RCC 7860 (cell line): Measurements from ENCODE around the gene ACR.

Experiments used
- DNase-seq: peaks from one replicate; pipeline ENCODE4 v3.0.0-alpha.2; 2015; ENCODE audit warnings: low spot score
- FAIRE-seq: peaks from 2 replicates; lab custom pipeline; 2012; peaks lifted over from hg19 to GRCh38; lab: Jason Lieb, UNC

The ACR gene

GRCh38 chr22:50737728-50738648, at the start of gene ACR:
Gene ACR (plus strand): TSS chr22:50738204. CDS start chr22:50738236, 32 bp downstream.
- FAIRE-seq (no peak), DNase-seq (no peak)

DNA sequence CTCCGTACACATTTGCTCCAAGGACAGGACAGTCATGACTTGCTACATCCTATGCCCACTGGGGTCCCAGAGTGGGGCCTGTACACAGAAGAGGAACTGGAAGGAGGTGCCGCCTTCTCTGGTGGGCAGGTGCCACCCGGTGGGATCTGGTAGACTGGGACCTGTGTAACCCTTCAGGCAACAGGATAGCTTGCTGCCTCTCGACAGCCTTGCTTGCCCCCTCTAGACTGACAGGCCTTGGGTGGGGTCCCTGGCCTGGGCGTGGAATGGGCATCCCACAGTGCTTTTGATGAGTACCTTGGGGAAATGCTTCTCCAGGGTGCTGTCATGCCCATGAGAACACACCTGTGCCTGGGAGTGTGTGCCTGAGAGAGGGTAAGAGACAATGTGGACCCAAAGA, 49.6 kb upstream of the ACR start:
- no peak for FAIRE-seq

GRCh38 chr22:50691521-50691920, 46.5 kb upstream of the ACR start:
- peak; percentile 14 for DNase-seq

More for the DNA sequence above, 49.6 kb upstream of the ACR start:
- no peak for DNase-seq

GRCh38 chr22:50693462-50693861, 44.5 kb upstream of the ACR start:
- no peak for FAIRE-seq
- no peak for DNase-seq

More at GRCh38 chr22:50691521-50691920, 46.5 kb upstream of the ACR start:
- FAIRE-seq = peak; percentile 5

DNA sequence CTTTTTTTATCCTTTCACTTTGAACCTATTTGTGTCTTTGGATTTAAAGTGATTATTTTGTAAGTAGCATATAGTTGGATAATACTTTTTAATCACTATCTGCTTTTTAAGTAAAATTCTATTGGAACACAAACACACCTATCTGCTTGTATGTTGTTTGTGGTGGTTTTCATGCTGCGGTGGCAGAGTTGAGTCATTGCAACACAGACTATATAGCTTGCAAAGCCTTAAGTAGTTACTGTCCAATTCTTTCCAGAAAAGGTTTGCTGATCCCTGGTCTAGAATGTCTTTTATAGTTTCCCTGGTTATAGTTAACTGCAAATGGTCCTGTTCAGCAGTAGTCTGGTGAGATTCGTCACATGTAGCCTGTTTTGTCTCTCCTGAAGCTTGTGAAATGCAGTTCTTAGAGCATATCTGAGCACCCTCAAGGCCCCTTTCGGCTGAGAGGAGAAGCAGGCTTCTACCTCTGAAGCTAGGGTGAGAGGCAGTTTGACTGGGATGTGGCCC, 43.9 kb upstream of the ACR start:
- DNase-seq (no peak), FAIRE-seq (no peak)

DNA sequence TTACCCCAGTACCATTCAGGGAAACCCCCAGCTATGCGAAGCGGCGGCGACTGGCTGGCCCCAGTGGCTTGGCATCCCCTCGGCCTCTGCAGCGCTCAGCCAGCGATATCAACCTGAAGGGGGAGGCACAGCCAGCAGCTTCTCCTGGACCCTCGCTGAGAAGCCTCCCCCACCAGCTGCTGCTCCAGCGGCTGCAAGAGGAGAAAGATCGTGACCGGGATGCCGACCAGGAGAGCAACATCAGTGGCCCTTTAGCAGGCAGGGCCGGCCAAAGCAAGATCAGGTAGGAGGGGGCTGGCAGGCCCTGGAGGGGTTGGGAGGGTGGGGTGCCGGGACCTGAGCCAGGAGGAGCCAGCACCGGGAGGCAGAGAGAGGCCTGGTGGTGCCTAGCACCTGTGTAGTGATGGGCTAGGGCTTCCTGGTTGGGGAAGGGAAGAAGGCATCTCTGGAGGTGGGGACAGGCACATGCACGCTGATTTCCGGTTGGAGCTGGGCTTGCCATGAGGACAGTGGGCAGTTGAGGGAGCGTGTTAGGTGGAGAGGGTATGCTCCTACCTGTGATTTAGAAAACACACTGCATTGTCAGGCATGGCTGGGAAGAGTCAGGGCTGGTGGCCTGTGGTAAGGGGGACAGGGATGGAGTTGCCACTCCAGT, 43.1 kb upstream of the ACR start:
- no peak for DNase-seq
- no peak for FAIRE-seq

DNA sequence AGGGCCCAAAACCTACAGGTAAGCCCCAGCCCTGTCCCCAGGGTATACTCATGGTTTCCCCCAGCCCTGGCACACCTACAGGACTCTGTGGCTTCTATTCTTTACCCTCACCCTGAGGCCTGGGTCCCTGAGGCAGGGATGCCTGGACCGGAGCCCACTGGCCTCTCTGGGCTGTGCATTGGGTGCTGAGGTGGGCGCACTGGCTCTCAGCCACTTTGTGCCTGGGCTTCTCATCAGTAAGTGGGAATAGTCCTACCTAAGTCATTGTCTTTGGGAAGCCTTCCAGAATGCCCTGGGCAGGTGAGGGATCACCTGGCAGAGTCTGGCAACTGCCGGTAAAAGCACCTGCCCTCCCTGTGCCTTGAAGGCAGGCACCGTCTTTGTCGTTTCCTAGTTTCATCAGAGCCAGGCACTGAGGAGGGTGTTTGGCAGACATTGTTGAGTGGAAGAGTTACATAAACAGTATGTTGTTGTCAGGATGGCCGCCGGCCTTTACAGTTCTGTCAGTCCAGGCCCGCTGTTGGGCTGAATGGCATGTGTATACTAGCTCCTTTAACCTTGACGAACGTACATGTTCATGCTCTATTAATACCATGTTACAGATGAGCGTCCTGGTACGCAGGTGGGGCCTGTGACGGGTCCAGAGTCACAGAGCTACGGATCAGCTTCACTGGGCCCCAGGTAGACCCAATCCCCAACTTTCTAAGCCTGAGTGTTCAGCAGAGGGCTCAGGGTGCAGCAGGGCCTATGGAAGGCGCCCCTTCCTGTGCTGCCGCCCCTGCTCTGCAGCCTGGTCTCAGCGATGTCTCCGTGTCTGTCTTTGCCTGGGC, 42.4 kb upstream of the ACR start:
- DNase-seq (no peak), FAIRE-seq (no peak)

GRCh38 chr22:50696251-50696798, 41.7 kb upstream of the ACR start:
- FAIRE-seq = no peak
- DNase-seq = no peak

GRCh38 chr22:50696799-50697561, 41.0 kb upstream of the ACR start:
- FAIRE-seq = no peak
- DNase-seq = no peak

DNA sequence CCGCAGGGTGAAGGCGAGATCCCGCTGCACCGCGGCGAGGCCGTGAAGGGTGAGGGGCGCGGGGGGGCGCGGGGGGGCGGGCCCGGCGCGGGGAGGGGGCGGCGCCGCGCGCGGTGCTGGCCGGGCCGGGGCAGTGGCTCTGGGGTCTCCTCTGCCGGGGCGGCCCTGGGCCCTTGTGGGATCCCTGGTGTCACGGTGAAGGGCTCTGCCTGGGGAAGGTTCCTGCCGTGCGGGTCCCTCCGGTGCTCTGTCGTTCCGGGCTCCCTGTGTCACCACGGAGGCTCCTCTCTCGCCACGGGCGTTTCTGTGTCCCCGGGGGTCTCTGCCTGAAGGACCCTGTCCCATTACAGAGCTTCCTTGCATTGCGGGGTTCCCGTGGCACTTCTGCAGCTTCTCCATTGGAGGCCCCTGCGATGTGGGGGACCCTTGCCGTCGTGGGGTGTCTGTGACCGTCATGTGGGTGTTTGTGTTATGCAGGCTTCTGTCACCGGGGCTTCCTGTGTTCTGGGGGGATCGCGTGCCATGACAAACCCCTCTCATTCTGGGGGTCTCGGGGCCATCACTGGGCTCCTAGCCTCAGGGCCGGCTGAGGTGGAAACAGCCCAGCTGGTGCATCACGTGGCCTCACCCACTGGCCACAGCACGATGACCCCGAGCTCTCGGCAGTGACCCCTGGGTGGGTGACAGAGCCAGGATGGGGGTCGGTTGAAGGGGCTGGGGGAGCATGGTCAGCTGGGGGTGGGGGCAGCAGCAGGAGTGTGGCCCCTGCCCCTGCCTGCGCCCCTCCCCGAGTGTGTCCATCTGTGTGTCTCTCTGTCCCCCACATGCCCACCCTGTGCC, 40.1 kb upstream of the ACR start:
- FAIRE-seq (no peak), DNase-seq (no peak)

GRCh38 chr22:50698546-50698945, 39.5 kb upstream of the ACR start:
- FAIRE-seq (no peak), DNase-seq (no peak)

- FAIRE-seq (no peak), DNase-seq (no peak)
Measured at GRCh38 chr22:50699001-50699755, 38.8 kb upstream of the ACR start.

- DNase-seq (no peak), FAIRE-seq (no peak)
Measured at GRCh38 chr22:50699756-50700386, 38.1 kb upstream of the ACR start.

DNA sequence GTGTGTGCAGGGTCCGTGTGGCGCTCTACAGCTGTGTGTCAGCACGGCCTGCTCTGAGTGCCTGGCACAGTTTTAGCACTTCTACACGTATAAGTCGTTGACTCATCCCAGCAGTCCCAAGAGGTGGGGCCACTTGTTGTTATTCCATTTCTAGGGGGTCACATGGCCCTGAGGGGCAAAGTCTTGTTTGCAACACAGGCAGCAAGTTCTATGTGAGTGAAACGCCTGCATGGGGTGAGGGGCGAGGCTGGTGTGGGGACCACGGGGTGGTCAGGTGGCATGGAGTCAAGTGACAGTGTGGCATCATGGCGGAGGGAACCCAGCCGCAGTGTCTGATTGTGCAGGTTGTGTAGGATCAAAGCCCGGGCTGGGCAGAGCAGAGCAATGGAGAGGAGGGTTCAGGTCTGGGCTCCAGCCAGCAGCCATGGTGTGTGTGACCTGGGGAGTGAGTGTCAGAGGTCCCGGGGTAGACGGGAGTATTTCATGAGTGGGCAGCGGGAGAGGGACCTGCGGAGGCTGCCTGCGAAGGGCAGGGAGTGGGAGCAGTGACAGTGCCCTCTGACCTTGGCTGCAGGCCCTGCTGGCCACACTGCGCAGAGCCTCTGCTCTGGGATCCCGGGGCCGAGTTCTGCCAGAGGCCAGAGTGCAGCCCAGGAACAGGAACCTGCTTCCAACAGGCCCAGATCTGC, 37.5 kb upstream of the ACR start:
- DNase-seq = no peak

DNA sequence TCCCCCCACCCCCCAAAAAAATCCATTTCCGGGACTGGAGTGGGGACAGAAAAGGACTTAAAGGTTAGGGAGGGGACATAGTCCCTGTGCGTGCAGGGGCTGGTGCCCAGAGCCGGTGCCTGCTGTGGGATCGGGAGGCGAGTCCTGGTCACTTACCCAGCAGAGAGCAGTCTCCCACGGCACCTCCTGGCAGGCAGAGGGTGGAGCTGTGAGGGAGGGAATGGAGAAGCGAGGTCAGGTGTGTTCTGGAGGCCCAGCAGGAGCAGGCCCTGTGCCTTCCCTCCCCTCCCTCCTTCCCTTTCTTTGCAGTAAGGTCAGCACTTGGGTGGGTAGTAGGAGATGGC, 37.0 kb upstream of the ACR start:
- FAIRE-seq (no peak), DNase-seq (no peak)

More for the DNA sequence above, 37.5 kb upstream of the ACR start:
- FAIRE-seq = no peak

- FAIRE-seq = no peak
Measured at GRCh38 chr22:50701428-50702154, 36.4 kb upstream of the ACR start.

GRCh38 chr22:50702261-50702671, 35.7 kb upstream of the ACR start:
- no peak for DNase-seq
- FAIRE-seq = no peak

More at GRCh38 chr22:50701428-50702154, 36.4 kb upstream of the ACR start:
- no peak for DNase-seq
